ENCODE data around the gene PDZD11. TPM values are rescaled to one million over a fixed set of nuclear protein-coding genes. Genes with fewer than 3 reads are reported as not detected.
"Not testable (repeated sequence)": the region's sequence is repeated elsewhere in the genome, so short reads cannot be mapped to it uniquely, and the experiment has no call there.

Gene PDZD11
- total RNA-seq, 3 donors from 2014 or later = 16.0 to 19.1 (median 17.1) TPM

DNA sequence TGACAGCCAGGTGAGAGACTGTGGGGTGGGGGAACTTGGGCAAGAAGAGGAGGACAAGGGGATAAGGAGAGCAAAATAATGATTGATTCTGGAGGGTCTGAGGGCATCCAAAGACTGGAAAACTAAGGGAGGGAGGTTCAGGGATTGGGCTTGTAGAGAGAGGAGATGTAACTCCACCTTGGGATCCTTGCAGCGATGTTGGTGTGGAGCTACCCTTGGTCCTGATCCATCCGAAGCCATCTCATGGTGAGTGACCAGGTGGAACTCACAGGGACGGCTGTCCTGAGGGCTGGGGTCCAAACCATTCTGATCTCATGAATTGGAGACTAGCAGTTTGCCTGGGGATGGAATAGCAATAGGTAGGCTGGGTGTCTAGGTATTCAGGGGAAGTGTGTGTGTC, 9.2 kb downstream of the PDZD11 start:
- ATAC-seq (no peak), DNase-seq (no peak)
- Mint-ChIP-seq H3K4me1 (ENCODE audit: low read depth) (no peaks in the 10 kb centered on the region), H3K27me3 (ENCODE audit: low read depth) (no peaks in the 10 kb centered on the region), H3K4me3 (no peak overlapping the region), H3K9me3 (no peaks in the 10 kb centered on the region), H3K36me3 (ENCODE audit: insufficient read depth) (peaks cover 7% of the 10 kb centered on the region)

DNA sequence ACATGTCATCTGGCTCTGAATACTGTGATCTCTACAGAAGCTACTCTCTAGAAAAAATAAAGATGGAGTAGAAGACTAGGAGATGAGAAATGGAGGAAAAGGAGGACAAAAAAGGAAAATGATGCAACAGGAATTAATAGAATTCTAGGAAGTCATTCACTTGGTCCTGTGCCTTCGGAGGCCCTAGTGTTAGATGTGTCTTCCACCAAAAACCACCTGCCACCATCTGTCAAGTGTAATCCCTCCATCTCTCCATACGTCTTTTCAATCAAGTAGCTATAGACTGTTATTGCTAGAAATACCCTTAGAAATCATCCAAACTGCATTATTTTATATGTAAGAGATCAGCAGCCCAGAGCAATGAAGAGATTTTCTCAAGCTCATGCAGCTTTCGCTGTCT, 10.6 kb downstream of the PDZD11 start:
- ATAC-seq = no peak
- no peak overlapping the region for H3K4me3 Mint-ChIP-seq
- H3K4me1 Mint-ChIP-seq (ENCODE audit: low read depth) = no peaks in the 10 kb centered on the region
- DNase-seq = no peak
- peaks cover 7% of the 10 kb centered on the region for H3K36me3 Mint-ChIP-seq (ENCODE audit: insufficient read depth)
- H3K27me3 Mint-ChIP-seq (ENCODE audit: low read depth) = no peaks in the 10 kb centered on the region
- H3K9me3 Mint-ChIP-seq = no peaks in the 10 kb centered on the region

DNA sequence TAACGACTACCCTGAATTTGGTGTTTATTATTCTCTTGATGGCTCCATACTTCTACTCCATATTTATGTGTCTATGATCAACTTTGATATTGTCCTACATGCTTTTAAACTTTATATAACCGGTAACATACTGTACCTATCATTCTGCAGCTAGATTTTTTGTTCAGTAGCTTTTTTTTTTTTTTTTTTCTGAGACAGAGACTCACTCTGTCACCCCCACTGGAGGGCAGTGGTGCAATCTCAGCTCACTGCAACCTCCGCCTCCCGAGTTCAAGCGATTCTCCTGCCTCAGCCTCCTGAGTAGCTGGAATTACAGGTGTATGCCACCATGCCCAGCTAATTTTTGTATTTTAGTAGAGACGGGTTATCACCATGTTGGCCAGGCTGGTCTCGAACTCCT, 15.7 kb downstream of the PDZD11 start:
- ATAC-seq; DNase-seq; H3K27me3 Mint-ChIP-seq (ENCODE audit: low read depth); H3K4me3 Mint-ChIP-seq; H3K4me1 Mint-ChIP-seq (ENCODE audit: low read depth); H3K36me3 Mint-ChIP-seq (ENCODE audit: insufficient read depth); H3K9me3 Mint-ChIP-seq: not testable (repeated sequence)

DNA sequence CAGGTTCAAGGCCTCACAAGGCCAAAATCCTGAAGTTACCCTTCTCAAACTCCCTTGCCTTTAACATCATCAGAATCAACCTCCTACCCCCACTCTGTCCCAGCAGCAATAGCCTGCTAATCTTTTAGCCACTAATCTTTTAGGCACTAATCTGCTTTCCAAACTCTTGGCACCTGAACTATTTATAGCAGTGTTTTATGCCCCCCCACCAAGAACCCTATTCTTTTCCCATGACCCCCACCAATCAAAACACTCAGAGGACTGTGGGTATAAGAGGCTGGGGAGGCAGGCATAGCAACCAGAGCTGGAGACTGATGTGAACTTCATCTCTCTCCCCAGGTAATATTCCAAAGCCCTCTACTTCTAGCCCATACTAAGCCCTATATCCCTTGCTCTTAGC, 21.7 kb downstream of the PDZD11 start, which contains the start of gene ARR3:
TSS of gene ARR3 (plus strand) at position 301 of the 400 bp plus-strand sequence. CDS start 1,052 bp downstream, outside the sequence.
- ATAC-seq = no peak
- no peaks in the 10 kb centered on the region for H3K9me3 Mint-ChIP-seq
- no peaks in the 10 kb centered on the region for H3K4me1 Mint-ChIP-seq (ENCODE audit: low read depth)
- no peak within 1 kb of the TSS for H3K4me3 Mint-ChIP-seq
- no peaks in the 10 kb centered on the region for H3K36me3 Mint-ChIP-seq (ENCODE audit: insufficient read depth)
- DNase-seq = no peak
- peaks cover 1% of the 10 kb centered on the region for H3K27me3 Mint-ChIP-seq (ENCODE audit: low read depth)

DNA sequence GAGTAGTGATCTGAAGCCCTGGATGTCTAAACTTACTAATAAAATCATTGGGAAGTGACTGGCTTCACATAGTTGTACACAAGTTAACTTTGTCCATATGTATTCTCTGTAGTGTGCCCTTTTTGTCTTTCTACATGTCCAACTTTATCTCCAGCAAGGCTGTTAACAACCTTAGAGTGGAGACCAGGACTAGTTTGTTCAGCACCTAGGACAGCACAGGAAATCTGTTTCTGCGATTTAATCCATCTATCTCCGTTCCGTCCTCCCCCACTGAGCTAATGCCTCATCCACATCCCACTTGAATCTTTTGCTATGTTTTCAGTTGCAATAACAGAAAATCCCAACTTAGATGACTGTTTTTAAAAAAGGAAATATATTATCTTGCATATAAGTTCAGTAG, 24.9 kb downstream of the PDZD11 start:
- H3K27me3 Mint-ChIP-seq (ENCODE audit: low read depth) = peaks cover 1% of the 10 kb centered on the region
- H3K4me3 Mint-ChIP-seq = no peak overlapping the region
- H3K9me3 Mint-ChIP-seq = no peaks in the 10 kb centered on the region
- no peaks in the 10 kb centered on the region for H3K36me3 Mint-ChIP-seq (ENCODE audit: insufficient read depth)
- ATAC-seq (no peak), DNase-seq (no peak)
- H3K4me1 Mint-ChIP-seq (ENCODE audit: low read depth) = no peaks in the 10 kb centered on the region

DNA sequence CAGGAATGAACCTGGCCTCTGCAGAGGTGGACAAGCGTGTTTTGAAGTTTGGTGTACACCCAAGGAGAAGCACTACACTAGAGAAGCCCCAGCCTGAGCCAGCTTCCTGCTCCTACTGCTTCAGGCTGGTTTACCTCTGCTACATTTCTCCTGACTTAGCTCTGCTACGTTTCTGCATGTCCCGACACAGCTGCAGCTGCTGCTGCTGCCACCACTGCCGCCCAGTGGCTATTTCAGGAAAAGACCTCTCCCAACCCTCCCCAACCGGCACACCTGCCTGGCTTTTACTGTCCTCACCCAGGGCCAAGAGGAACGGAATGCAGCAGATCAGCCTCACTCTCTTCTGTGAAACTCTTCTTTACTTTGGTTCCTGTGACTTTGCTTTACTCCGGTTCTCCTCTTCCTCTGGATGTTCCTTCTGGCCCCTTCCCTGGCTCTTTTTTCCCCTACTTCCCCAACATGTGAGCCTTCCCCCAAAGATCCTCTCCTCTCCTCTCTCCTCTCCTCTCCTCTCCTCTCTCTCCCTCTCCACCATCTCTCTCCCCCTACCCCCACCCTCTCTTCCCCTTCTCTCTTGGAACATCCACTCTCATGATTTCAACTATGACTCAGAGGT, 26.7 kb downstream of the PDZD11 start:
- peaks cover 1% of the 10 kb centered on the region for H3K27me3 Mint-ChIP-seq (ENCODE audit: low read depth)
- no peak for DNase-seq

DNA sequence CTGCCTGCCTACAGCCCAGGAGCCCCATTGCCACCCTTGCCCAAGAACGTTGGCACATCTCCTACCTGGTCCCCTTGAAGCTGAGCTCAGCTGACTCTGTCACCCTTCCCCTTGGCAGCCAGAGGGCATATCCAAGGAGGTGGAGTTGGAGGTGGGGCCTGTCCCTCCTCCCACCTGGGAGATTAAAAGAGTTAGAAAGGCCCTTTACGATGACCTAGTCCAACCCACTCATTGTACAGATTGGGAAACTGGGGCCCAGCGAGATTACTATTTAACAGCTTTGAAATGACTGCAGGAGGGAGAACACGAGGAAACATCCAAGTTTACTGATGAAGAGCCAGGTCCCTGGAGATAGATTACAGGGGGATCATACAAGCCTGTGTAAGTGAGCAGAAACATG, 29.6 kb downstream of the PDZD11 start, which contains the start of gene P2RY4:
TSS of gene P2RY4 (minus strand) at position 101 of the 400 bp plus-strand sequence. CDS start 580 bp downstream, outside the sequence.
- Mint-ChIP-seq H3K27me3 (ENCODE audit: low read depth) (no peaks in the 10 kb centered on the region), H3K9me3 (no peaks in the 10 kb centered on the region), H3K4me1 (ENCODE audit: low read depth) (no peaks in the 10 kb centered on the region), H3K36me3 (ENCODE audit: insufficient read depth) (no peaks in the 10 kb centered on the region), H3K4me3 (no peak within 1 kb of the TSS)
- no peak for ATAC-seq
- no peak for DNase-seq

More for the DNA sequence above, 26.7 kb downstream of the PDZD11 start:
- no peaks in the 10 kb centered on the region for H3K4me1 Mint-ChIP-seq (ENCODE audit: low read depth)
- H3K9me3 Mint-ChIP-seq = no peaks in the 10 kb centered on the region
- H3K36me3 Mint-ChIP-seq (ENCODE audit: insufficient read depth) = no peaks in the 10 kb centered on the region
- no peak for ATAC-seq
- no peak overlapping the region for H3K4me3 Mint-ChIP-seq

DNA sequence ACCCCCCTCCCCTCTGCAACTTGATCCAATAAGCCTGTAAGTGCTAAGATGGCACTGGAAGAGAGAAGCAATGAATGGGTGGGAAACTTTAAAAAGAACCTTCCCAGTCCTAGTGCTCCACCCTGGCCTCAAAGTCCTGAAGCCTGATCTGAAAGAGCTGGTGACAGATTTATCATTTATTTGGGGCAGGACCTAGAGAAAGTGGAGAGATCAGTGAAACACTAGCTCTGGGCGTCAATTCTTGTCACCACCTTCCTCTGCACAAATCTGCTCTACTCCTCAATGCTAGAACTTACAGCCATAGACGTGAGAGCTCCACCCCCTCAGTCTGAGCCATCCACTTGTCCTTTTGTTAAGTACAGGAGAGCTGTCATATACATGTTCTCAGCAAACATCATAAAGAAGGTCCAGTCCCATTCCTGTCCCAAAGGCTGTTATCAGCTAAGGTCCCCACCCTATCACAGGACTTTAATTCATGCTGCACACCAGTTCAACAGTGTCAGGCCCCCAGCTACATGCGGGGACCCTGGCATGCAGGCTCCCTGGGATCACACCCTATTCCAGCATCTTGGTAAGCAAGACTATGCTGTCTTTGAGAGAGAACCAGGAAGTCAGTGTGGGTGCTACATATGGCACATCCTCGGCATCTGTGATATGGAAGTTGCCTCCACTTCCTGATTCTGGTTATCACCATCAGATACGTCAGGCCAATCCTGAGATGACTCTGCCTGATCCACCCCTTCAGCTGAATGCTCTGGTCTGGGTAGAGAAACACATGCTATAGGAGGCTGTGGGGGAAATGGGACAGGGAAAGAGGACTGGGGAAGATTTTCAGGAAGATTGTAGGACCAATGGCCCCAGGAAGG, 32.1 kb downstream of the PDZD11 start:
- Mint-ChIP-seq H3K27me3 (ENCODE audit: low read depth) (no peaks in the 10 kb centered on the region), H3K4me3 (no peak overlapping the region), H3K9me3 (no peaks in the 10 kb centered on the region), H3K4me1 (ENCODE audit: low read depth) (peaks cover 6% of the 10 kb centered on the region), H3K36me3 (ENCODE audit: insufficient read depth) (peaks cover 6% of the 10 kb centered on the region)
- ATAC-seq (no peak), DNase-seq (no peak)

DNA sequence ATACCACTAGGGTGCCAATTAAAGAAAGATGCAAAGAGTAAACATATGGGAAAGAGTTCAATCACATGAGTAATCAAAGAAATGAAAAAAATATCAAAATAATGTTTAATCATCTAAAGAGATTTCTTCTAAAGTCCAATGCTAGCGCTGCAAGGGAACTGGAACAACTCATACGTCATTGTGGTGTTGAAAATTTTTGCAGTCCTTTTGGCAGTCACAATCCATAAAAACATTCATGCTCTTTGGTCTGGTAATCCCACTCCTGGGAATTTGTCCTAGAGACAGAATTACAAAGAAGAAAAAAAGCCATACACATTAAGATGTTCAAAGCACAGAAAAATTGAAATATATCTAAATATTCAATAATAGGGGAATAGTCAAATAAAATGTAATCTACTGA, 34.3 kb downstream of the PDZD11 start:
- Mint-ChIP-seq H3K4me3 (no peak overlapping the region), H3K9me3 (no peaks in the 10 kb centered on the region), H3K4me1 (ENCODE audit: low read depth) (peaks cover 6% of the 10 kb centered on the region), H3K27me3 (ENCODE audit: low read depth) (no peaks in the 10 kb centered on the region), H3K36me3 (ENCODE audit: insufficient read depth) (peaks cover 6% of the 10 kb centered on the region)
- no peak for ATAC-seq
- no peak for DNase-seq

DNA sequence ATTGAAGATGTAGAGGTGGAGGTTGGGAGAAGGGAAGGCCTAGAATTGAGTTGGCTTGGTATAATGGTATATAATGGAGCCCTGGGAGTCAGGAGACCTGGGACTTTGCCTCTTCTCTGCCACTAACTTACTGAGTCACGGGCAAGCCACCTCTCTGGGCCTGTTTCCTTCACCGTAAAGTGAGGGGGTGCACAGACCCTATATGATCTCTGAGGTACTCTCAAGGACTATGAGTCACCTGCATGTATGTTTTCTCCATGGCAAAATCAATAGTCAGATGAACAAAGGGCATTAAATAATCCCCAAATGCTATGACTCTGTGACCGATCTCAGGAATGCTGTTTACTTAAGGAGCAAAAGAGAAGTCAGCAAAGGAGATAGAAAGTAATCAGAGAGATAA, 34.8 kb downstream of the PDZD11 start:
- DNase-seq (no peak), ATAC-seq (no peak)
- H3K36me3 Mint-ChIP-seq (ENCODE audit: insufficient read depth) = peaks cover 6% of the 10 kb centered on the region
- peaks cover 6% of the 10 kb centered on the region for H3K4me1 Mint-ChIP-seq (ENCODE audit: low read depth)
- H3K4me3 Mint-ChIP-seq = no peak overlapping the region
- no peaks in the 10 kb centered on the region for H3K27me3 Mint-ChIP-seq (ENCODE audit: low read depth)
- no peaks in the 10 kb centered on the region for H3K9me3 Mint-ChIP-seq

DNA sequence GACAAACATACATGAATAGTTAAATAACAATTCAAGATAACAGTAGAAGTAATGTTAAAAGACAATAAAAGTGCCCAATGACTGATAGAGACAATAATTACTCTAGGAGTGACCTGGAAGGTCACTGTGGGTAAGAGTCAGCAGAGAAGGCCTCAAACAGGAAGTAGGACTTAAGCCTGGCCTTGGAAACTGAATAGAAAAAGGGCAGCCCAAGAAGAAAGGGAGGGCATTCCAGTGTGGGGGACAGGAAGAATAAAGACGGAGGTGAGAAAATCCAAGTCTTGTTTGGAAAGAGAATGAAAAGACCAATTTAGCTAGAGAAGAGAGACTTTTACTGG, 35.7 kb downstream of the PDZD11 start:
- Mint-ChIP-seq H3K9me3 (no peaks in the 10 kb centered on the region), H3K4me3 (no peak overlapping the region), H3K36me3 (ENCODE audit: insufficient read depth) (peaks cover 6% of the 10 kb centered on the region)

DNA sequence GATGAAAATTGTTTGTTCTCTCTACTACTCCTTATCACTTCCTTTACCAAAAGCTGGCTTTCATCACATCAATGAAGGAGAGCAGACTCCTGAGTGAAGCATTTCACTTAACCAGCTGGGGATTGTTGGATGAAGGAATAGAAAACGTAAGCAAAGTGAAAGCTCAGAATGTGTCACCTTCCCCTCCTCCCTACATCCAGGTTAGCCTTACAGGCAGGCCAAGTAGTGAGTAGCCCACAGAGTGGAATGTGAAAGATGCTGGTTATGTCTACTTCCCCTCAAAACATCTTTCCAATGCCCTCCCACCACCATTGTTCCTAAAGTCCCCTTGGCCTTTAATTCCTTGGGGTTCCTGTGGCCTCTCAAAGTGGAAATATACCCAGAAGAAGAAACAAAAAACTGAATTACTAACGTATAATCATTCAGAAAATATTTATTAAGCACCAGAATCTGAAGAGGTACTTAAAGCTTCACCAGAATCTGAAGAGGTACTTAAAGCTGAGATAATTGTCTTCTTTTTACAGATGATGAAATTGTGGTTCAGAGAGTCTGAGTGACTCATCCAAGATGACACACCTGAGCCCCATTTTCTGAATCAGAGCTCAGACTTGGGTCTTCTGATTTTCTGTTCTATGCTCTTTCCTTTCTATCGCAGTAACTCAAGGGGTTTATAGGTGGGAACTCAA, 36.2 kb downstream of the PDZD11 start:
- ATAC-seq (peak in 1 of 2 donors; percentile 63), DNase-seq (no peak)
- H3K36me3 Mint-ChIP-seq (ENCODE audit: insufficient read depth) = peaks cover 6% of the 10 kb centered on the region
- H3K27me3 Mint-ChIP-seq (ENCODE audit: low read depth) = no peaks in the 10 kb centered on the region
- H3K4me1 Mint-ChIP-seq (ENCODE audit: low read depth) = peaks cover 6% of the 10 kb centered on the region
- H3K9me3 Mint-ChIP-seq = no peaks in the 10 kb centered on the region
- H3K4me3 Mint-ChIP-seq = no peak overlapping the region

More for the DNA sequence above, 35.7 kb downstream of the PDZD11 start:
- peaks cover 6% of the 10 kb centered on the region for H3K4me1 Mint-ChIP-seq (ENCODE audit: low read depth)
- DNase-seq (no peak), ATAC-seq (no peak)
- H3K27me3 Mint-ChIP-seq (ENCODE audit: low read depth) = no peaks in the 10 kb centered on the region

DNA sequence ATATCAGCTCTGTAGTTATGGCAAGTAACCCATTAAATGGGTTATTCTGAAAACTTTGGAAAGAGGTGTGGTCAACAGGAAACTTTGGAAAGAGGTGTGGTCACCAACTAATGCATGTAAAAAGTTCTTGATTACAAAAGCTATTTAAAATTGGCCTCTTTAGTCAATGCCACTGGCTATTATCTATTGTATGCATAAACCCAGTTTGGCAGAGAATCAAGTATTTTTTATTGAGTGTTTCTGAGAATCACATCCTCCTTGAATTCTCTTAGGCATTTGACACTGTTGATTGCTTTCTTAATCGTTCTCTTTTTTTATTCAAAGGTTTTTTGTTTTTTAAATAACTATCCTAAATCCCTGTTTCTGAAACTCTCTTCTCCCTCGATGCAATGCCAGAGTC, 37.2 kb downstream of the PDZD11 start:
- no peaks in the 10 kb centered on the region for H3K27me3 Mint-ChIP-seq (ENCODE audit: low read depth)
- no peak overlapping the region for H3K4me3 Mint-ChIP-seq
- peaks cover 6% of the 10 kb centered on the region for H3K4me1 Mint-ChIP-seq (ENCODE audit: low read depth)
- ATAC-seq (no peak), DNase-seq (no peak)
- no peaks in the 10 kb centered on the region for H3K9me3 Mint-ChIP-seq
- H3K36me3 Mint-ChIP-seq (ENCODE audit: insufficient read depth) = peaks cover 6% of the 10 kb centered on the region

DNA sequence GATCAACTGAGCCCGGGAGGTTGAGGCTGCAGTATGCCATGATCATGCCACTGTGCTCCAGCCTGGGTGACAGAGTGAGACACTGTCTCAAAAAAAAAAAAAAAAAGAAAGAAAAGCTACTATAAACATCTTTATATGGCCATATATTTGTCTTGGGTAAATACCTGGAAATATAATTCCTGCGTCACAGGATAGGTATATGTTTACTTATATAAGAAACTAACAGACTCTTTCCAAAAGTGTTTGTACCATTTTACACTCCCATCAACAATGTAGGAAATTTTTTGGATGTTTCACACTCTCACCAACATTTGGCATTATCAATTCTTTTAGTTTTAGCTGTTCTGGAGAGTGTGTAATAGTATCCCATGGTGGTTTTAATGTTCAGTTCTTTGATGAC, 42.5 kb downstream of the PDZD11 start:
- ATAC-seq (no peak), DNase-seq (no peak)
- H3K4me1 Mint-ChIP-seq (ENCODE audit: low read depth) = no peaks in the 10 kb centered on the region
- no peaks in the 10 kb centered on the region for H3K36me3 Mint-ChIP-seq (ENCODE audit: insufficient read depth)
- H3K4me3 Mint-ChIP-seq = no peak overlapping the region
- H3K27me3 Mint-ChIP-seq (ENCODE audit: low read depth) = no peaks in the 10 kb centered on the region
- no peaks in the 10 kb centered on the region for H3K9me3 Mint-ChIP-seq

Data from activated T-cell treated with anti-CD3 and anti-CD28 coated beads, Interleukin-2, amount 50 U/mL, for 4 hours (primary cell).